HG03280 (cell line): ENCODE results near the gene ITIH1.
"Not testable (repeated sequence)": the region's sequence is repeated elsewhere in the genome, so short reads cannot be mapped to it uniquely, and the experiment has no call there.

Experiments
- ATAC-seq: cut with Tn5 transposase; IDR thresholded peaks from one replicate; pipeline ENCODE4 v1.9.1; 2021; ENCODE audit warnings: mild to moderate bottlenecking, moderate library complexity; ENCODE audit not compliant: unreplicated experiment

ITIH1 gene

GRCh38 chr3:52774066-52774713 is 3.2 kb upstream of the ITIH1 start:
- ATAC-seq = no peak

GRCh38 chr3:52774901-52775864 is 2.2 kb upstream of the ITIH1 start:
- no peak for ATAC-seq

GRCh38 chr3:52775877-52776276 is 1.5 kb upstream of the ITIH1 start:
- no peak for ATAC-seq

GRCh38 chr3:52776486-52776885 is 913 bp upstream of the ITIH1 start:
- ATAC-seq = not testable (repeated sequence)

GRCh38 chr3:52777959-52778805 is 783 bp downstream of the ITIH1 start:
- no peak for ATAC-seq

GRCh38 chr3:52779011-52779836 is 1.8 kb downstream of the ITIH1 start:
- no peak for ATAC-seq

GRCh38 chr3:52779837-52780585 is 2.6 kb downstream of the ITIH1 start:
- ATAC-seq = no peak

- no peak for ATAC-seq
Measured at GRCh38 chr3:52781741-52782140, 4.3 kb downstream of the ITIH1 start.

- no peak for ATAC-seq
Measured at GRCh38 chr3:52782412-52783210, 5.2 kb downstream of the ITIH1 start.

GRCh38 chr3:52783211-52783555 is 5.8 kb downstream of the ITIH1 start:
- ATAC-seq = no peak

GRCh38 chr3:52784021-52784621 is 6.7 kb downstream of the ITIH1 start:
- no peak for ATAC-seq

- no peak for ATAC-seq
Measured at GRCh38 chr3:52784931-52785590, 7.7 kb downstream of the ITIH1 start.

- no peak for ATAC-seq
Measured at GRCh38 chr3:52786330-52787215, 9.2 kb downstream of the ITIH1 start.

- no peak for ATAC-seq
Measured at GRCh38 chr3:52787246-52787645, 9.8 kb downstream of the ITIH1 start.

- ATAC-seq = no peak
Measured at GRCh38 chr3:52787672-52788625, 10.6 kb downstream of the ITIH1 start.
